ENCODE measurements around the gene FKBP9. TPM values are rescaled to one million over a fixed set of nuclear protein-coding genes. Genes with fewer than 3 reads are reported as not detected.

The FKBP9 gene
- total and polyA plus RNA-seq, 2 of the 4 experiments (the other 2 are of a cell fraction): 126 to 191 TPM

- H3K9me1 ChIP-seq (ENCODE audit: insufficient read depth, low read length): 0 out of 2 replicates have a peak, but pooled peaks cover 3% of the 10 kb centered on the region
- H3K18ac ChIP-seq (ENCODE audit: low read depth, low read length): no peak overlapping the region
- no peaks in the 10 kb centered on the region for H4K20me1 ChIP-seq (ENCODE audit: insufficient read depth, low read length)
- no CpG with 5 or more reads among the region's 2 CpGs for WGBS, 2 experiments (ENCODE audit: extremely low coverage in 2 of 2, insufficient read length in 1 of 2)
- H2AFZ ChIP-seq (replicated peaks; ENCODE audit: low read length, poor library complexity): no peak overlapping the region
- in situ Hi-C loops (cut with MboI; ENCODE audit: low sequenced_read_pairs): no loop called here
- intact Hi-C loops (cut with micrococcal nuclease): no loop called here
- H2AK9ac ChIP-seq (replicated peaks; ENCODE audit: low read depth, low read length, poor library complexity): no peak overlapping the region
- H3K9me3 ChIP-seq (ENCODE audit: control insufficient read depth, insufficient read depth, low read length): no peaks in the 10 kb centered on the region
- POLR2A ChIA-PET (ENCODE audit: unreplicated experiment): no interaction called here
- H4K91ac ChIP-seq (ENCODE audit: insufficient read depth, low read depth, low read length): no peak overlapping the region
- H3K4ac ChIP-seq (ENCODE audit: low read depth, low read length): no peak overlapping the region
- H3K56ac ChIP-seq (ENCODE audit: extremely low read depth, insufficient read depth, low read length): no peak overlapping the region
- peaks cover 11 to 34% of the 10 kb centered on the region in 2 experiments for H3K79me1 ChIP-seq (ENCODE audit: low read depth in 1 of 2, low read length in 2 of 2)
- no TSS peak for BruUV-seq (replicated peaks)
- H2BK15ac ChIP-seq (ENCODE audit: low read depth, low read length): no peak overlapping the region
- CTCF ChIA-PET: no interaction called here
- no peak overlapping the region for H2BK120ac ChIP-seq (ENCODE audit: low read depth, low read length)
- H3K4me1 ChIP-seq (ENCODE audit: control insufficient read depth, insufficient read depth, low read length): peaks cover 8% of the 10 kb centered on the region
- no peak overlapping the region for H4K5ac ChIP-seq (ENCODE audit: low read depth, low read length)
- H2BK20ac ChIP-seq (ENCODE audit: low read depth, low read length): no peak overlapping the region
- no peak overlapping the region for H3K14ac ChIP-seq (replicated peaks; ENCODE audit: low read depth, low read length)
- no peak overlapping the region for H3K4me3 ChIP-seq (ENCODE audit: insufficient read depth, low read depth, low read length)
- H2AK5ac ChIP-seq (ENCODE audit: low read depth, low read length): no peak overlapping the region
- no peak overlapping the region for H3K27ac ChIP-seq (ENCODE audit: insufficient read depth, low read length)
- no peak overlapping the region for H3K9ac ChIP-seq (ENCODE audit: low read depth, low read length)
- H4K8ac ChIP-seq (ENCODE audit: low read depth in 2 of 2, low read length in 2 of 2): peak overlapping the region in 1 of 2 experiments; percentile 57; a peak in 1 of 4 replicates
- DNase-seq: no peak
- no peaks in the 10 kb centered on the region for H3K27me3 ChIP-seq (ENCODE audit: control insufficient read depth, insufficient read depth, low read length)
- no peaks in the 10 kb centered on the region; the same call in 1 of the 2 replicates for H3K36me3 ChIP-seq (ENCODE audit: control insufficient read depth, insufficient read depth, low read length)
- TF ChIP-seq USF2 (IDR thresholded peaks at IDR 0.05; ENCODE audit: low read depth, low read length) (no peak), CHD1 (IDR thresholded peaks at IDR 0.05; ENCODE audit: low read depth, low read length) (no peak), BHLHE40 (IDR thresholded peaks at IDR 0.05; ENCODE audit: low read depth, low read length) (no peak), RFX5 (IDR thresholded peaks at IDR 0.05; ENCODE audit: low read depth, low read length) (no peak), FOS (IDR thresholded peaks at IDR 0.05; ENCODE audit: low read depth, low read length) (no peak)
- no peak overlapping the region for H2BK5ac ChIP-seq (ENCODE audit: low read depth, low read length, poor library complexity, severe bottlenecking)
- H3K23ac ChIP-seq (ENCODE audit: low read depth, low read length): no peak overlapping the region; the same call in 1 of the 2 replicates
- dilution Hi-C loops (cut with HindIII; ENCODE audit: low sequenced_read_pairs, unreplicated experiment): no loop called here
- no peak for ATAC-seq (ENCODE audit: low read depth)
- peak overlapping the region; percentile 82; the same call in 1 of the 2 replicates for H3K4me2 ChIP-seq (ENCODE audit: low read depth, low read length)
Observed at GRCh38 chr7:33038639-33039038, 81.4 kb downstream of the FKBP9 start.
